ENCODE data around the gene IGF2BP1. TPM values are rescaled to one million over a fixed set of nuclear protein-coding genes. Genes with fewer than 3 reads are reported as not detected.
"Not testable (repeated sequence)": the region's sequence is repeated elsewhere in the genome, so short reads cannot be mapped to it uniquely, and the experiment has no call there.

The IGF2BP1 gene
- total RNA-seq, 2 experiments from 2014 or later = not detected

DNA sequence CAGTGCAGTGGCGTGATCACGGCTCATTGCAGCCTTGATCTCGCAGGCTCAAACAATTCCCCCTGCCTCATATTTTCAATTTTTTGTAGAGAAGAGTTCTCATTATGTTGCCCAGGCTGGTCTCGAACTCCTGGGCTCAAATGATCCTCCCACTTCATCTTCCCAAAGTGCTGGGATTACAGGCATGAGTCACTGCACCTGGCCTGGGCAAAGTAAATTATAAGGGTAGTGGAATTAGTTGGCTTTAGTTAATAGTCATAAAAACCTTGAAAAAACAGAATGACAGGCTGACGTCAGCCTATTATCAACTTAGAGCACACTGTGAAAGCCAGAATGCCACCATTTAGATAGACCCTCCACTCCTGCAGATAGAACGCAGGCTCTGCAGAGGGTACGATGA is 91.9 kb downstream of the IGF2BP1 start:
- CTCF ChIA-PET = no interaction called here
- Mint-ChIP-seq H3K36me3 (ENCODE audit: low read depth) (no peaks in the 10 kb centered on the region), H3K27me3 (ENCODE audit: low read depth) (peaks cover 18% of the 10 kb centered on the region), H3K4me3 (no peak overlapping the region), H3K4me1 (ENCODE audit: low read depth) (peaks cover 5% of the 10 kb centered on the region), H3K9me3 (ENCODE audit: insufficient read depth) (no peaks in the 10 kb centered on the region), H3K27ac (no peak overlapping the region)
- POLR2A ChIA-PET = interaction anchor here (0.6 kb wide), 1 partner anchor 79 kb away, joined by 3 read pairs; no protein-coding TSS in a partner anchor
- no peak for ATAC-seq
- DNase-seq = no peak

DNA sequence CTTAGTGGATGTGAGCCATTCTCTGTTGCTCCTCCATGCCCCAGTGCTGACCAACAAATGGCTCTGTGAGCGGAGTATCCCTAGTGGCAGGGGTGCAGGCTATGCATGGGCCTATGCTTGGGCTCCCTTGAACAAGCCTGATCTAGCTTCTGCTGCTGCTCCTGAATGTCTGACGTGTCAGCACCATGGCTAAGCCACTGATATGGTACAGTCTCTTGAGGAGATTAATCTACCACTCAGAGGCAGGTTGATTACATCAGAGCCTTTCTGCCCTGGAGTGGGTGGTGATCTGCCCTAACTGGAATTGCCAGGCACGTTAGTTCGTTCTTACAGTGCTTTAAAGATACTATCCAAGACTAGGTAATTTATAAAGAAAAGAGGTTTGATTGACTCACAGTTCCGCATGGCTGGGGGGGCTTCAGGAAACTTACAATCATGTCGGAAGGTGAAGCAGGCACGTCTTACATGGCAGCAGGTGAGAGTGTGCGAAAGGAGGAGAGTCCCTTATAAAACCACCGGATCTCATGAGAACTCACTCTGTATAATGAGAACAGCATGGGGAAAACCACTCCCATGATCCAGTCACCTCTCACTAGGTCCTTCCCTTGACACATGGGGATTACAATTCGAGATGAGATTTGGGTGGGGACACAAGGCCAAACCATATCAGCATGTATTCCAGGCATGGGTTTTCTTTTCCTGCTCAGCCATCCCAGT is 93.9 kb downstream of the IGF2BP1 start:
- peaks cover 5% of the 10 kb centered on the region for H3K4me1 Mint-ChIP-seq (ENCODE audit: low read depth)
- no peaks in the 10 kb centered on the region for H3K9me3 Mint-ChIP-seq (ENCODE audit: insufficient read depth)
- H3K36me3 Mint-ChIP-seq (ENCODE audit: low read depth) = no peaks in the 10 kb centered on the region
- H3K27me3 Mint-ChIP-seq (ENCODE audit: low read depth) = peaks cover 12% of the 10 kb centered on the region
- ChIA-PET CTCF (no interaction called here), POLR2A (no interaction called here)
- ATAC-seq (no peak), DNase-seq (no peak)
- H3K27ac Mint-ChIP-seq = no peak overlapping the region
- no peak overlapping the region for H3K4me3 Mint-ChIP-seq

DNA sequence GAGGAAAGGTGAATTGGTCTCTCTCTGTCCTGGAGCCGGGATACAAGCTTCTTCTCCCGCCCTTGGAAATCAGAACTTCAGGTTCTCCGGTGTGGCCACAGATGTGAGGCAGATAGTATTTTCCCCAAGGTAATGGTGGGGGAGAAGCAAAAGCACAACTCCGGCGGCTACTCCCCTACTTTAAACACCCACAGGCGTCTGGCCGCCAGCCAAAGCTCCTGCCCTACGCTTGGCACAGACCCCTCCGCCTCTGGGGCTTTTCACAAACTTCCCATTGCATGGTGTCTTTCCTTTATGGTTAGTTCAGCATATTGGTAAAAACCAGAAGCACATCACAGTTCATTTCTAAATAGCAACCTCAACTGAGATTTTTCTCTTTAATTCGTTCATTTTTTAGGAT is 95.9 kb downstream of the IGF2BP1 start:
- ATAC-seq (no peak), DNase-seq (no peak)
- H3K9me3 Mint-ChIP-seq (ENCODE audit: insufficient read depth) = no peaks in the 10 kb centered on the region
- no peak overlapping the region for H3K4me3 Mint-ChIP-seq
- no peak overlapping the region for H3K27ac Mint-ChIP-seq
- ChIA-PET CTCF (no interaction called here), POLR2A (no interaction called here)
- H3K36me3 Mint-ChIP-seq (ENCODE audit: low read depth) = no peaks in the 10 kb centered on the region
- peaks cover 3% of the 10 kb centered on the region for H3K27me3 Mint-ChIP-seq (ENCODE audit: low read depth)
- no peaks in the 10 kb centered on the region for H3K4me1 Mint-ChIP-seq (ENCODE audit: low read depth)

DNA sequence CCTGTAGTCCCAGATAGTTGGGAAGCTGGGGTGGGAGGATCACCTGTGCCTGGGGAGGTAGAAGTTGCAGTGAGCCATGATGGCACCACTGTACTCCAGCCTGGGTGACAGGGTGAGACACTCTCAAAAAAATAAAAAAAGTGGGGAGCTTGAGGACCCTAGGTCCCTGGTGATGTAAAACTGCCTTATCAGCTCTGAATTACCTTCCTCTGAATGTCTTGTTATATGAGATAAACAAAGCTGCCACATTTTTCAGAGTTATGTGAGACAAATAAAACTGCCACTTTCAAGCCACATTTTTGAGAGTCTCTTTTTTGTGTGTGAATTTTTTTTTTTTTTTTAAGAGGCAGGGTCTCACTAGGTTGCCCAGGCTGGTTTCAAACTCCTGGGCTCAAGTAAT is 103.4 kb downstream of the IGF2BP1 start:
- ATAC-seq (no peak), DNase-seq (no peak)
- POLR2A ChIA-PET = no interaction called here
- Mint-ChIP-seq H3K9me3 (ENCODE audit: insufficient read depth) (no peaks in the 10 kb centered on the region), H3K27me3 (ENCODE audit: low read depth) (peaks cover 7% of the 10 kb centered on the region), H3K4me1 (ENCODE audit: low read depth) (no peaks in the 10 kb centered on the region), H3K4me3 (no peak overlapping the region), H3K27ac (no peak overlapping the region), H3K36me3 (ENCODE audit: low read depth) (no peaks in the 10 kb centered on the region)
- CTCF ChIA-PET = interaction anchor here (1.9 kb wide), 1 partner anchor 422 kb away, joined by 6 read pairs; no protein-coding TSS in a partner anchor

DNA sequence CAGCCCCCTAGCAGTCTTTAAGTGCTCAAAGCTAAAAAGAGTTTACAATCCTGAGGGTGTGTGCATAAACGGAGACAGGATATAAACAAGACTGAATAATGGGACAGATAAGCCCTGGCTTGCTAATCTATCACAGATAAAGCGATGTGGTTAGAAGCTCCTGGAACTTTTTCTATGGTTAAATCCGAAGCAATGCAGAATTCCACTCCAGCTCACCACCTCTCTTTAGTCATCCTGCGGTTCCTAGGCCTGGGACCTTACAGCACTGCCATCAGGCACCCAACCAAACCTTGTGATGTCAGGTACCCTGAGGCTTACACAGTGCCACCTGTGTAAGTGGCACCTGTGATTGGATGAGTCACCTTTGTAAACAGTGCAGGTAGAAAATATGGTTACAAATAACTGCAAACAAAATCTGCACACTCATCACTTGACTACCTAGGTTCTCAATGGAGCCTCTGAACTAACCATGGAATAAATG is 103.9 kb downstream of the IGF2BP1 start:
- no peak overlapping the region for H3K4me3 Mint-ChIP-seq
- no peak for ATAC-seq
- CTCF ChIA-PET = interaction anchor here (1.9 kb wide), 1 partner anchor 423 kb away, joined by 6 read pairs; no protein-coding TSS in a partner anchor

DNA sequence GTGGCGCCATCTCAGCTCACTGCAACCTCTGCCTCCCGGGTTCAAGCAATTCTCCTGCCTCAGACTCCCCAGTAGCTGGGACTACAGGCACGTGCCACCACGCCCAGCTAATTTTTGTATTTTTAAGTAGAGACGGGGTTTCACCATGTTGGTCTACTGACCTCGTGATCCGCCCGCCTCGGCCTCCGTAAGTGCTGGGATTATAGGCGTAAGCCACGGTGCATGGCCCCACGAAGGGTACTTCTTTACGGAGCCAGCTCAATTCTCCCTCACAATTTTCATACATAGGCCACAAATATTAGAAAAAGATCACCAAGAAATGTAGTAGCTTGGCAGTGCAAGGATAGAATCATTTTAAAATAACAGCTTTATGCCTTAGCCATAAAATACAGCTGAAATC is 106.2 kb downstream of the IGF2BP1 start:
- DNase-seq; H3K4me3 Mint-ChIP-seq; H3K27ac Mint-ChIP-seq; H3K9me3 Mint-ChIP-seq (ENCODE audit: insufficient read depth); H3K4me1 Mint-ChIP-seq (ENCODE audit: low read depth); ATAC-seq; POLR2A ChIA-PET; H3K36me3 Mint-ChIP-seq (ENCODE audit: low read depth): not testable (repeated sequence)
- H3K27me3 Mint-ChIP-seq (ENCODE audit: low read depth) = peaks cover 15% of the 10 kb centered on the region
- CTCF ChIA-PET = interaction anchor here (1.2 to 1.3 kb wide), 2 partner anchors 71 to 425 kb away, joined by 3 to 5 read pairs; no protein-coding TSS in a partner anchor

More for the DNA sequence above, 103.9 kb downstream of the IGF2BP1 start:
- Mint-ChIP-seq H3K36me3 (ENCODE audit: low read depth) (no peaks in the 10 kb centered on the region), H3K27me3 (ENCODE audit: low read depth) (peaks cover 8% of the 10 kb centered on the region), H3K9me3 (ENCODE audit: insufficient read depth) (no peaks in the 10 kb centered on the region), H3K27ac (no peak overlapping the region), H3K4me1 (ENCODE audit: low read depth) (no peaks in the 10 kb centered on the region)
- POLR2A ChIA-PET = no interaction called here
- no peak for DNase-seq

DNA sequence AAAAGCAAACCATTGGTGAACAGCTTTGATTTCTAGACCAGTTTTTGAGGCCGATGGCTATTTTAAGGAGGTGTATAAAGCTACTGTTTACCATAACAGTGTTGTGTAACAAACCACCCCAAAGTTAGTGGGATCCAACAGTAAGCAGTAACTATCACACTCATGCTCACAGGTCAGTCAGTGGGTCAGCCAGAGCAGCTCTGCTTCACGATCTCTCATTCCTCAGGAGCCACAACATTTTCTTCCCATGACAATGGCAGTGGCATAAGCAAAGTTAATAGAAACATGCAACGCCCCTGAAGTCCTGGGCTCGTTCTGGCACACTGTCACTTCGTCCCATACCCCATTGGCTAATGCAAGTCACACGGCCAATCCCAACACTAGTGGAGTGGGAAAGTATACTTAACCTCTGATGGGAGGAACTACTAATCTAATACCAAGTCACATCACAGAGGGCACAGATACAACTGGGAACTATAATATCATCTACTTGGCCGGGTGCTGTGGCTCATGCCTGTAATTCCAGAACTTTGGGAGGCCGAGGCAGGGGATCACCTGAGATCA is 107.4 kb downstream of the IGF2BP1 start:
- ATAC-seq = no peak
- Mint-ChIP-seq H3K4me3 (no peak overlapping the region), H3K36me3 (ENCODE audit: low read depth) (no peaks in the 10 kb centered on the region), H3K27ac (no peak overlapping the region), H3K4me1 (ENCODE audit: low read depth) (no peaks in the 10 kb centered on the region), H3K9me3 (ENCODE audit: insufficient read depth) (no peaks in the 10 kb centered on the region), H3K27me3 (ENCODE audit: low read depth) (peaks cover 18% of the 10 kb centered on the region)
- ChIA-PET CTCF (interaction anchor here (1.2 to 1.3 kb wide), 2 partner anchors 72 to 426 kb away, joined by 3 to 5 read pairs; no protein-coding TSS in a partner anchor), POLR2A (no interaction called here)
- no peak for DNase-seq

Other genes with a start within 250 kb of the IGF2BP1 start
- not detected for gene TTLL6, start 180.2 kb upstream of the IGF2BP1 start, total RNA-seq
- gene CALCOCO2, start 166.3 kb upstream of the IGF2BP1 start, total RNA-seq = 100 to 1,000 TPM; 152 to 167 TPM
- gene ATP5MC1, start 104.6 kb upstream of the IGF2BP1 start, total RNA-seq = 100 to 1,000 TPM in 1 of 2 experiments, 10 to 100 TPM in 1; 96.7 to 100 TPM
- gene UBE2Z, start 89.0 kb upstream of the IGF2BP1 start, total RNA-seq = 10 to 100 TPM; 61.8 to 62.4 TPM
- 100 to 1,000 TPM; 124 to 125 TPM for gene SNF8, start 52.5 kb upstream of the IGF2BP1 start, total RNA-seq
- gene GIP, start 28.8 kb upstream of the IGF2BP1 start, total RNA-seq = not detected
- not detected for gene B4GALNT2, start 135.4 kb downstream of the IGF2BP1 start, total RNA-seq
- gene GNGT2, start 213.2 kb downstream of the IGF2BP1 start, total RNA-seq = 10 to 100 TPM; 40.0 to 45.4 TPM
- gene ABI3, start 213.3 kb downstream of the IGF2BP1 start, total RNA-seq = 100 to 1,000 TPM; 110 to 117 TPM
- not detected for gene PHOSPHO1, start 233.4 kb downstream of the IGF2BP1 start, total RNA-seq

Data from activated CD8-positive, alpha-beta T cell treated with anti-CD3 and anti-CD28 coated beads, Interleukin-2, amount 10 ng/mL, durations not matched to agents 7 days and 5 days (primary cell).